GM10266 (cell line): Measurements from ENCODE around the gene C12orf60.
A peak's percentile ranks its signal among the peaks of the same experiment; 100 is the strongest.

Source experiments
- DNase-seq: peaks from one replicate; pipeline ENCODE4 v3.0.0; 2012; ENCODE audit errors: extremely low spot score
- CTCF ChIP-seq: IDR thresholded peaks from 2 replicates; pipeline ENCODE4 v1.5.1; 2012; ENCODE audit warnings: mild to moderate bottlenecking, low read depth; ENCODE audit not compliant: control insufficient read depth, insufficient read depth; ENCODE audit errors: missing control alignments

Gene C12orf60

GRCh38 chr12:14773685-14774073 is 29.8 kb upstream of the C12orf60 start:
- no peak for TF ChIP-seq CTCF
- peak; percentile 19 for DNase-seq

- no peak for TF ChIP-seq CTCF
- peak; percentile 85 for DNase-seq
Measured at GRCh38 chr12:14774074-14774905, 29.2 kb upstream of the C12orf60 start.

- TF ChIP-seq CTCF = peak; percentile 5
- peak; percentile 13 for DNase-seq
Measured at GRCh38 chr12:14774906-14775635, 28.4 kb upstream of the C12orf60 start.

GRCh38 chr12:14775636-14775980 is 27.9 kb upstream of the C12orf60 start:
- no peak for DNase-seq

GRCh38 chr12:14776236-14776961 is 27.1 kb upstream of the C12orf60 start:
- no peak for DNase-seq
- peak; percentile 28 for TF ChIP-seq CTCF

More at GRCh38 chr12:14775636-14775980, 27.9 kb upstream of the C12orf60 start:
- no peak for TF ChIP-seq CTCF

GRCh38 chr12:14777271-14777670 is 26.2 kb upstream of the C12orf60 start:
- no peak for TF ChIP-seq CTCF
- DNase-seq = no peak
